Superior temporal gyrus (tissue), 1 donor: ENCODE data around the gene FBXO42.

Source experiments
- DNase-seq: peaks from one replicate; pipeline ENCODE4 v3.0.0-alpha.2; 2016; ENCODE audit errors: extremely low spot score

FBXO42 gene

DNA sequence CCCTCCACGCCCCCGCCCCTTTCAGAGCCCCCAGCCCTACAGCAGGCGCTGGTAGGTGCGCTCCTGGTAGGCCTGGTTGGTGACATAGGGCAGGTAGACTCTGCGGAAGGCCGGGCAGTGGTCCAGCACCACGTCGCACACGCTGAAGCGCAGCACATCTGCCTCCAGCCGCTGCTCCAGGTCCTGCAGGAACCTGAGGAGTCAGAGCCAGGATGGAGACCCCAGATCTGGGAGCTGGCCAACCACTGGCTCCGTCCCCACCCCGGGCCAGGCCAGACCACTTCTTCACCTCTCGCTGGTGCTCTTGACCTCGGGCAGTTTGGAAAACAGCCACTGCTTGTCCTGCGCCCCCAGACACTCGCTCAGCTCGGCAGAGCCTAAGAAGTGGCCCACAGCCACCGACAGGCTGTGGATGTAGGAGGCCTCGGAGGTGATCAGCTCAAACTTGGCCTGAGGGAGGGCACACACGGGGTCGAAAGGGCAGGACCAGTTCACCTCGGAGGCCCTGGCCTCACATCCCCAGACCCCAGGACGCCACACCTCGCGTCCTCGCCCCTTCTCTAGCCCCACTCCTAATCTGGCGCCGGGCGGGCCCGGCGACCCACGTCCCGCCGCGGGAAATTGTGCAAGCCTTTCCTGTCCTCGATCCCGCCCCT is 146.3 kb downstream of the FBXO42 start:
- DNase-seq: no peak

DNA sequence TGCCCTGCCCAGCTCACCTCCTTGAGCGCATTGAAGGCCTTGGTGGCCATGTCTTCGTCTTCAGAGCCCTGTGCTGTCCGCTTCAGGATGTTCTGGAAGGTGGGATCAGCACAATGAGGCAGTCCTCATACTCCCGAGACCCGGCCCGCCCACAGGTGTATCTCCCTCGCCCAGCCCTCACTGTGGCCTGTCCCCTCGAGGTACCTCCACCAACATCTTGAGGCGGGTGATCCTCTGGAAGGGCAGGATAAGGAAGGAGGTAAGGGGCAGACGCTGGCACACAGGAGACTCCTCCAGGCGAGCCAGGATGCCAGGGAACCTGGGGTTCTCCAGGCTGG is 147.0 kb downstream of the FBXO42 start:
- no peak for DNase-seq

DNA sequence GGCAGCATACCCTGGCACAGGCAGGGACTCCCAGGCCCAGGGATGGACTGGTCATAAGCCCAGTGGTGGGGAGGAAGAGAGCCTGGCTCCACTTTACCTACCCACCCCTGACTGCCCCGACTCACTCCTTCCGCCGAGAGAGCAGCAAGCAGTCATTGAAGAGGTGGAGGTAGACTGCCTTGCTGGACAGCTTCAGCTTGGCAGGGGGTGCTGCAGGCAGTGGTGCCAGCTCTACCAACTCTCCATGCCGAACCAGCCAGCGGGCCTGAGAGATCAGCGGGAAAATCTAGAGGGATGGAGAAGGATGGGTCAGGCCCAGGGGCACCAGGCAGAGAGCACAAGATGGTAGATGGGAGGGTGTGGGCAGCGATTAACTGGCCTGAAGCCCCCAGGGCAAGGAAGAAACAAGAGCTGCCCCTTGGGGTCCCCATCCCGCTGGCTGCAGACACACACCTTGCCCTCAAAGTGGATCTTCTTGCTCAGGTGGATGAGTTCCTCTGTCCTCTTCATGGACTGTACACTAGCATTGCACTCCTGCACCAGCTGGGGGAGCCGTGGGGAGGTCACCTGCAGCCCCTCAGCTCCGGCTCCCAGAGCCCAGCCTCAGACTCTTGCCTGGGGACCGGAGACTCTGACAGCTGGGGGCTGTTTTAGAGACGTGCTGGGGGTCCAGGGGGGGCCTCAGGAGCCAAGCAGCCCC is 147.5 kb downstream of the FBXO42 start:
- DNase-seq: no peak

DNA sequence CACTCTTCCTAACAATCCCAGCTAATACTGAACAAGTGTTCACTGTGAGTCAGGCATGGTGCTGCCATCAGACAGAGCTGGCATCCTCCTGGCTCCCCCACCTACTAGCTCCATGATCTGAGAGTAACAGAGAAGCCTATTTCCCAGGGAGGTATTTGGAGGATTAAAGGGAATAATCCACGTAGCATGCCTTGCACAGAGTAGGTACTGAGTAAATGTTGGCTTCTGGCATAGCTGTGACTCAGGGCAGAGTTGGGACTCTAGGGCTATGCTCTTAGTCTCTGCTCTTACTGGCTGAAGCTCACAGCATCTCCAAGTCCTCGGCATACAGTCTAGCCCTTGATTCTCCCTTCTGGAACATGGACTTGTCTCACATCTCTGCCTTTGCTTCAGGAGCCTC is 148.1 kb downstream of the FBXO42 start:
- DNase-seq: no peak

DNA sequence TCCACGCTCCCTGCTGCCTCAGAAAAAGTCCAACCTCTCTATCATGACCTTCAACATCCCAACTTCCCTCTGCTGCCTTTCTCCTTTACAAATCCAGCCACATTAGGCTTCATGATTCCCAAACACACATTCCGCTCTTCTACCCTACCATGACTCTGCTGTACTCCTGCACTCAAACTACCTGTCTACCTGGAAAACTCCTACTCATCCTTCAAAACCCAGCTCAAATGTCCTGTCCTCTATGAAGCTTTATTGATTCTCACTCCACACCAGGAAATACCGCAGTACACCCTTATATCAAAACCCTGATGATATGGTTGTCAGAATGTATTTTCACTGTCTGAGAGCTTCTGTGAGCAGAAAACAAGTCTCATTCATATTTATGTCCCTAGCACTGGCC is 148.7 kb downstream of the FBXO42 start:
- no peak for DNase-seq

DNA sequence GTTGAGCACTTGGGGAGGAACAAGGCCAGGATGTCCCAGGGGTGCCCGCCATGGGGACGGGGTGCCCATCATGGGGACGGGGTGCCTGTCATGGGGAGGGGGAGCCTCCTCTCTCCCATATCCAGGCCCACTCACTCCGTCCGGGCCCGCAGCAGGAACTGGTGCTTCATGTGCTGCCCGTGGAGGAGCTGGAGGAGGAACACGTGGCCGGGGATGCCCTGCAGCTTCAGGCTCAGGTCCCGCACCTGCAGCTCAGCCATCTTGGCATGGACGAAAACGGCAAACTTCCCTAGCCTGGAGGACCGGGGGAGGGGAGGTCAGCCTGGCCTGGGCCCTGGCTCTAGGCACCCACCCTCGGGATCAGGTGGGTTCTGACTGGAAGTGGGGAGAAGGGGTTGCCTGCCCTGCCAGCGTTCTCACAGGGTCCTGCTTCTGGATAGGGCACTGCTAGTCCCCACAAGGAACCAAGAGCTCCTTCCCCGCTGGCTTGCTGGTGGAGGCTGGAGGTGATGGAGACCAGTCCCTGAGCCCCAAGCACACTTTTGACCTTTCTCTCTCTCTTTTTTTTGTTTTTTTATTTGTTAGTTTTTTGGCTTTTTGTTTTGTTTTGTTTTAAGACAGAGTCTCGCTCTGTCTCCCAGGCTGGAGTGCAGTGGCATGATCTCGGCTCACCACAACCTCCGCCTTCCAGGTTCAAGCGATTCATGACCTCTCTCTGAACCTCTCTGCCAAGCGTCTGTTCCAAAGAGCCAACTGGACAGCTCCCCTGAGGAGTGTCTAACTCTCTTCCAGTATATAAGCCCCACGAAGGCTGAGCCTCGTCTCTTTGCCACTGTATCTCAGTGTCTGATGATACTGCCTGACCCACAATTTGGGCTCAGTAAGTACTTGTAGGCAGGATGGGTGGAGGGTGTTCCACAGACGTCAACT is 149.7 kb downstream of the FBXO42 start:
- no peak for DNase-seq

DNA sequence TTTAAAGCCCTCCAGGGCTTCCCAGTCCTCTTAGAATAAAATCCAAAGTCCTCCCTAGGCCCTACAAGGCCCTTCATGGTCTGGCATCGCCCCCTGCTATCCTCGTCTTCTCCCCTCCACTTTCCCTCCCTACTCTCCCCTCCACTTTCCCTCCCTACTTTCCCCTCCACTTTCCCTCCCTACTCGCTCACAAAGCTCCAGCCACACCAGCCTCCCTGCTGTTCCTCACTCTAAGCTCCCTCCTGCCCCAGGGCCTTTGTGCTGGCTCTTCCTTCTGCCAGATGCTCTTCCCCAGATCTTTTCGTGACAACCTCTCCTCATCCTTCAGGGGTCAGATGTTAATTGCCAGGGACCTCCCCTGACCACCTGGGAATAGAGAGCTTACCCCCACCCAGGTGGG is 152.6 kb downstream of the FBXO42 start:
- DNase-seq: no peak

DNA sequence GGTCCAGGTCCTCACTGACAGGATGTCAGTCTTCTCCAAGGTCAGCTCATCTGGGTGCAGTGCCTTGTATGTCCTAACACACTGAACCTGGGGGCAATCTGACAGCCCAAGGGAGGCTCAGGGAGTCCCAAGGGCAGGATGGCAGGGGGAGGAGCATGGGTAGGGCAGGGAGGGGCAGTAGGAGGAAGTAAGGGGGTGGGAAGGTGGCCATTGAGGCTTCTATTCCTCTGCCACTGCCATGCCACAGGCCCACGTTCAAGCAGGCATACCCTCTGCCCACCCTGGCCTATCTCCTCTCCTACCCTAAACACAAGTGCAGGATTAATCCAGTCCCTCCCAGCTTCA is 153.2 kb downstream of the FBXO42 start:
- no peak for DNase-seq

DNA sequence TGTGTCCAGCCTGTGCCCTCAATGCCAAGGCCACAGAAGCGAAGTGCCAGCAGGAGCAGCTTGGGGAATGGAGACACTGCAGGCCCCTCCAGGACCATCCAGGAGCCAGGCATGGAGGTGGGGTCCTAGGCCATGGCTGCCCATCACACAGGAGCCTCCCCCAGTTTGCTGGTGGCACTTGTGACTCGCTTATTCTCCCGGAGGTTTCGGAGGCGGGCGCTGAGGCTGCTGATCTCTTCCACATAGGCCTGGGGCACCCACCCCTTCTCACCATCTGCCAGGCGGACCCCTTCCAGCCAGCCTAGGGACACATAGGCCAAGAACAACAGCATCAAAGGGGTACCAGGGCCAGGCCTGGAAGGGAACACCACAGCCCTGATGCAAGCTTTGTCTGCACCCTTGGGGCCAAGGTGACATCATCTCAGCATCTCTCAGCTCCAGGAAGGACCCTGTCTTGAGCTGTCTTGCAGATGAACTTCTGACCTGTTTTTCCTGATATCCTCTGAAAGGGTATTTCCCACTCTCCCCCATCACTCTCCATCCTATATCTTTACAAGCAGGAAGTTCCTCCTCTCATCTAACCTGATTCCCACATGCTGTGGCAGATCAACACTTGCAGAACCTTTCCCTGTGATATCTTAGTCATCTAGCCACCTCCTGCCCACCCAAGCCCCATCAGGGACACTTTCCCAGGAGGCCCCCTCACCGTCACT is 153.7 kb downstream of the FBXO42 start:
- no peak for DNase-seq

DNA sequence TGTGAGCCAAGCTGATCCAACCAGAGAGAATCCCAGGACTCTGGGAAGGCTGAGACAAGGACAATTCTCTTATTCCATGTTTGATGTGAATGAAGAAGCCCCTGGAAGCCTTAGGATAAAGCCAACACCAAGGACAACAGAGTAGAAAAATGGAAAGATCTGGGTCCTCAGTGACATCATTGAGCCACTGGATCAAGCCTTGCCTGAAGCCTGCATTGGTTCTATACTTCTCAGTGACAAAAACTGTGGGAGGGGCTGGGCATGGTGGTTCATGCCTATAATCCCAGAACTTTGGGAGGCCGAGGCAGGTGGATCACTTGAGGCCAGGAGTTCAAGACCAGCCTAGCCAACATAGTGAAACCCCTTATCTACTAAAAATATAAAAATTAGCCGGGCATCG is 155.4 kb downstream of the FBXO42 start:
- DNase-seq: no peak
